KG1 (cell line): ENCODE measurements around the gene PPP1R13B.

Experiments used
- DNase-seq: peaks from one replicate; lab custom pipeline; 2025; lab: John Stamatoyannopoulos, UW

Gene PPP1R13B

GRCh38 chr14:103712633-103713247 lies 134.6 kb downstream of the PPP1R13B start:
- DNase-seq, result no peak

GRCh38 chr14:103711516-103712431 lies 135.6 kb downstream of the PPP1R13B start:
- no peak for DNase-seq

- DNase-seq, result no peak
Measured at GRCh38 chr14:103710771-103711377, 136.5 kb downstream of the PPP1R13B start.

GRCh38 chr14:103709814-103710213 lies 137.6 kb downstream of the PPP1R13B start:
- DNase-seq, result no peak

- no peak for DNase-seq
Measured at GRCh38 chr14:103708750-103709187, 138.6 kb downstream of the PPP1R13B start.

GRCh38 chr14:103707329-103708263 lies 139.8 kb downstream of the PPP1R13B start:
- no peak for DNase-seq

- DNase-seq, result no peak
Measured at GRCh38 chr14:103706551-103707328, 140.6 kb downstream of the PPP1R13B start.

GRCh38 chr14:103705504-103706284 lies 141.7 kb downstream of the PPP1R13B start:
- DNase-seq, result no peak

- DNase-seq, result no peak
Measured at GRCh38 chr14:103705118-103705503, 142.3 kb downstream of the PPP1R13B start.

- DNase-seq, result no peak
Measured at GRCh38 chr14:103704708-103705107, 142.7 kb downstream of the PPP1R13B start.

- DNase-seq, result no peak
Measured at GRCh38 chr14:103703433-103704385, 143.7 kb downstream of the PPP1R13B start.

GRCh38 chr14:103702497-103703432 lies 144.6 kb downstream of the PPP1R13B start:
- DNase-seq, result no peak

- DNase-seq, result no peak
Measured at GRCh38 chr14:103702095-103702494, 145.3 kb downstream of the PPP1R13B start.

GRCh38 chr14:103700753-103701490 lies 146.5 kb downstream of the PPP1R13B start:
- DNase-seq, result no peak

GRCh38 chr14:103699901-103700752 lies 147.2 kb downstream of the PPP1R13B start:
- no peak for DNase-seq

GRCh38 chr14:103699261-103699661 lies 148.1 kb downstream of the PPP1R13B start:
- no peak for DNase-seq
